NCI-H2171 treated with DMSO at 0.1 percent for 48 hours (cell line): Measurements from ENCODE around the gene SRR.

Source experiments
- DNase-seq: peaks from one replicate; lab custom pipeline; 2025; lab: John Stamatoyannopoulos, UW

Gene SRR

DNA sequence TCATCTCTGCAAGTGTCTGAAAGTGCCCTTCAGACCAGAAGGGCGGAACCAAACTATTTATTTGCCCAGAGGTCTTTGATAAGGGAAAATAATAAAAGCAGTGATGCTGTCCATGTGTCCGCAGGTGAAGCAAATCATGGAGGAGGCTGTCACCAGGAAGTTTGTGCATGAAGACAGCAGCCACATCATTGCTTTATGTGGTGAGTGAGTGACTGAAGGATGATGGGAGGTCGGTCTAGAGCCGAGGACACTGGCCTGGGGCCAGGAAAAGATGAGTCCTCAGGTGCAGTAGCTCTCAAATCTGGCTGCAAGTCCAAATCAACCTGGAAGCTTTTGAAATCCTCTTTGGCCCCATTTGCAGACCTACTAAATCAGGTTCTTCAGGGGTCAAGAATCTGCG lies 39.7 kb downstream of the SRR start:
- DNase-seq: no peak

DNA sequence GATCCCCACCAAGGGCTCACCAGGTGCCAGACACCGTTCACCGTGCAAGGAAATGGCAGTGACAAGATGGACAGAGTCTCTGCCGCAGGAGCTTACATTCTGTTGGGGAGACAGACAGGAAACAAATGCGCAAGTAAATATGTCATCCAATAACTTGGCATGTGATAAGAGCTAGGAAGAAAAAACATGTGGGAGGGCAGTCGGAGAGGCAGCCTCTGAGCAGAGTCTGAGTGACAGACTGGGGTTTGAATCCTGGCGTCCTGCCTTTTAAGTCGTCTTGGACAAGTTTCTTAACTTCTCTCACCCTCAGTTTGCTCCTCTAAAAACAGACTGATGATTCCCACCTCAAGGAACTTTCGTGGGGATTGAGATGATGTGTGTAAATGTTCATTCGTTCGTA lies 40.8 kb downstream of the SRR start:
- DNase-seq: no peak

DNA sequence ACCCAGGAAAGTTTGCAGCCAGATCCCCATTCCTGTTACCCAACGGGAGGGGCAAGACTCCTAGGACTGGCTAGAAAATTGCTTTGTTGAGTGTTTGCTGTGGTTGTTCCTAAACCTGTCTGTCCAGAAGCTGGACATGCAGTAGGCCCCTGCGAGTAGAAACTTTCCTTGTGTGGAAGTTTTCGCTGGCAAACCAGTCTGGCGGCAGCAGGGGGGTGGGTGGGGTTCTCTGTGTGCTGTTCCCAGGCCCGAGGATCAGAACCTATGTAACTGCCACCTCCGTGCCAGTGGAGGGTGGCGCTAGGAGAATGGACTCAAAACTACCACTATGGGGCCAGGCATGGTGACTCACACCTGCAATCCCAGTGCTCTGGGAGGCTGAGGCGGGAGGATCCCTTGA lies 42.7 kb downstream of the SRR start:
- DNase-seq: no peak

DNA sequence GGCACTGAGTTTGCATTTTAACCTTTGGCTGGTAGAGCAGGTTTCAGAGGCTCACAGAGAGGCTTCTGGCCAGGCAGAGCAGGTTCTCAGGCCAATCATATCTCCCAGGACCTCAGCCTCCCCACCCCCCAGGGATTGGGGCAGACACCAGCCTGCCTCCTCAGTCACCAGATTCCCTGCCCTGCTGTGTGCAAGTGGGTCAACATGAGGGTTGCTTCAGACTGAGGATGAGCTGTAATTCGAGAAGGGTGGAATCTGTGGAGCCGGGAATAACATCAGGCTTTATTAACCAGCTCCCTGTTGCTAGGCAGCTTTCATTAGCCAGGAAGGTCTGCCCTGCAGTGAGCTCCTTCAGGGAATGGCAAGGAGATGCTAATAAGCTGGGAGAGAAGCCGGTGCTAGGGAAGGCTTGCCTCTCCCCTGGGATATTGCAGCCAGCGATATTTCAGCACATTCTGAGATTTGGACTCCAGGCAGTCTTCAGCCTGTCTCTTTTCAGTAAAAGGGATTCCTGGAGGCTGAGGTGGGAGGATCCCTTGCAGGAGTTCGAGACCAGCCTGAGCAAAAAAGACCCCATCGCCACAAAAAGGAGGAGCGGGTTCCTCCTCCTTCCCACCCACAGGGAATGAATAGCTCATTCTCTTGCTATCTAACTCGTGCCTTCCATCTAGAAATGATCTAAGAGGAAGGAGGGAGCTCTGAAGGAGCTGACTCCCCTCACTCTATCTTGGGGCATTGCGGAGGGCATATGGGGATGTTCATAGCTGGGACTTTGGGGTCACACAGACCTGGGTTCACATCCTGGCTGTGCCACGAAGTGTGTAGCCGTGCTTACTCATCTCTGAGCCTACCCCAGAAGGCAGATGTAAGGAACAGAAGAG lies 44.3 kb downstream of the SRR start:
- peak; percentile 99 for DNase-seq

DNA sequence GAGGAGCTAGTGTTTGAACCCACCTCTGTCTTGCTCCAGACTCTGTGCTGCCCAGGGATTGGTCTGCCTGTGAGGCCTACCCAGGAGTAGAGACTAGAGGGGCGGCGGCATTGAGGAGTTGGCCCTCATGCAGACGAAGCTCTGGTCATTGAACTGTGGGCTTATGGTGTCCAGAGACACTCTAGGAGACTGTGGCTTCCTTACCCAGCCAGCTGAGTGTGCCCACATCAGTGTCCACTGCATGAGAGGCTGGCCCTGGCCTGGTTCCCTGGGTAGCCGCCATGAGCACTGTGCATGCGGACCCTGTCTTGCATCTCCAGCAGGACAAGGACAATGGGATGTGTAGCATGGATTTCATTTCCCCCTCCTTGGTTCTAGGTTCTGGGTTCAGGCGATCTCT lies 47.5 kb downstream of the SRR start:
- DNase-seq: no peak

DNA sequence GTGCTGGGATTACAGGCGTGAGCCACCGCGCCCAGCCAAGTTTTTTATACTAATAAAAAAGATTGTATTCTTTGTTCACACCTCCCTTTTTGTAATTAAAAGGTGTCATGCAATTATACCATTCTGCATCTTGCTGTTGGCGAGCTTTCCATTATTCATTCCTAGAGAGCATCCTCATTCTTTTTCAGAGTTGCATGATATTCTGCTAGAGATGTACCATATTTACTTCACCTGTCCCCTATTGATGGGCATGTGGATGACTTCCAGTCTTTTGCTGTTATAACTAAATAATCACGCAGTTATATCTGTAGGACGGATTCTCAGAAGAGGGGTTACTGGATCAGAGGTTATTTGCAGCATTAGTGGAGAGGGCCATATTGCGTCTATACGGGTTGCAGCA lies 50.6 kb downstream of the SRR start:
- no peak for DNase-seq

DNA sequence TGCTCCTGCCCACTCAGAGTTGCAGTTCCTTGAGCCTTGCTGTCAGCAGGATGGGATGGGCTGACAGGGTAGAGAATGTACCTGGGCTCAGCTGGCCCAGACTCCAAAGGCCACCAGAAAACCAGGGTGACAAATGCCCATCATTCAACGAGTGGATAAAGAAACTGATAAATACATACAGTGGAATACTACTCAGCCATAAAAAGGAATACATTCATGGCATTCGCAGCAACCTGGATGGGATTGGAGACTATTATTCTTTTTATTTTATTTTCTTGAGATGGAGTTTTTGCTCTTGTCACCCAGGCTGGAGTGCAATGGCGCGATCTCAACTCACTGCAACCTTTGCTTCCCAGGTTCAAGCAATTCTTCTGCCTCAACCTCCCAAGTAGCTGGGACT lies 53.5 kb downstream of the SRR start:
- no peak for DNase-seq

DNA sequence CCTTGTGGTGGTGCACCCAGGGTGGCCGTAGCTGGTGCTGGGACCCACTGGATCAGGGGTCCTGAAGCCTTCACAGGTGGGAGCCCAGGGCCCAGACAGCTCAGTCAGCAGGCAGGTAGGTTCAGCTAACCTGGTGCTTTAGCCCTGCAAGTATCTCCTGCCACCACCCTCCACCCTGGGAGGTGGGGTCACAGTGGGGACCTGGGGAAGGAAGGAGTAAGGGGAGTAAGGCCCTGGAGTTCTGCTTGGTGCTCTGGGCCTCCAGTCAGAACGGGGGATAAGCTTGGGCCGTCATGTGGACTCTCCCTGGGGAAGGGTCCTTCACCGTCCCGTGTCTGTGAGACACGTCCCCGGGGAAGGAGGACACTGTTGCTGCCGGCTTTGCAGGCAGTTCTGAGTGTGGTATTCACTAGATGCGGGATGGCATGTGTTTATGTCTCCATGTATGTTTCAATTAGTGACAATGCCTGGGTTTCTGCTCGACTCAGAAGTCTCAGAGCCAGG lies 54.2 kb downstream of the SRR start:
- DNase-seq: no peak

DNA sequence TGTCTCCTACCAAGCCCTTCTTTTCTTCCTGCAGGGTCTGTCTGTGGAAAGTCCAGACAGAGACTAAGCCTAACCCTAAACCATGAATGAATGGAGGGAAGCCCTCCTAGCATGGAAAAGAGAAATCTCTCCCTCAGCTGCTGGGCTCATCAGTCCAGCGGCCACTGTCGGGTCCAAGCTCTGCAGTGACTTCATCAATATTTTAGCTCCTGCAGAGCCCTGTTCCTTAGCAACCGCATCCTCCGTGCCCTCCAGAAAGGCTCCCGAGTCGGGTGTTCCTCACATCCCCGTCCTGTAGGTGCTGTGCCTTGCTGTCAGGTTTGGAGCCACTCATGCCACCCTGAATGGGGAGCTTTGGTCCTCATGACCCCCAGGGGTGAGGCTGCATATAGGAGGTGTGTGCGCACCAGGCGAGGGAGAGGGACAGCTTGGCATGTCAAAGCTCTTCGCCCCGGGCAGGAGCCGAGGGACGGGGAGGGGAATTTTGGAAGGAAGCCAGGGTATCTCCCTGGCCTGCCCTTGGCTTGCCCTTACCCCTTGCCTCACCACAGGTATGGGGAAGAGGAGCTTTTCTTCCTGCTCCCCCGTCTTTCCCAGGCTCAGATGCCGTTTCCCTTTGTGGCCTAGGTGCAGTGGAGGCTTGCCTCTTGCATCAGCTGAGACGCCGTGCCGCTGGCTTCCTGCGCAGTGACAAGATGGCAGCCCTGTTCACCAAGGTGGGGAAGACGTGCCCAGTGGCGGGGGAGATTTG lies 57.4 kb downstream of the SRR start:
- DNase-seq: no peak

DNA sequence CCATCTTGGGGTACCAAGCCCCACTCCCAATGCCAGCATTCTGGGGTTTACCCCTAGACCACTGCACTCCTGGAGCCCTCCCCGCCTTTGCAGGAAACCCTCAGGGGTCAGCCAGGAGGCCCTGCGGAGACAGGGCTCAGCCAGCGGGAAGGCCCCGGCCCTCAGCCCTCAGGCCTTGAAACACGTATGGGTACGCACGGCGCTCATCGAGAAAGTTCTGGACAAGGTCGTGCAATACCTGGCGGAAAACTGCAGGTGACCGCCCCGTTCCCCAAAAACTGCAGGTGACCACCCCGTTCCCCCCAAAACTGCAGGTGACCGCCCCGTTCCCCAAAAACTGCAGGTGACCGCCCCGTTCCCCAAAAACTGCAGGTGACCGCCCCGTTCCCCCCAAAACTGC lies 58.3 kb downstream of the SRR start:
- no peak for DNase-seq

DNA sequence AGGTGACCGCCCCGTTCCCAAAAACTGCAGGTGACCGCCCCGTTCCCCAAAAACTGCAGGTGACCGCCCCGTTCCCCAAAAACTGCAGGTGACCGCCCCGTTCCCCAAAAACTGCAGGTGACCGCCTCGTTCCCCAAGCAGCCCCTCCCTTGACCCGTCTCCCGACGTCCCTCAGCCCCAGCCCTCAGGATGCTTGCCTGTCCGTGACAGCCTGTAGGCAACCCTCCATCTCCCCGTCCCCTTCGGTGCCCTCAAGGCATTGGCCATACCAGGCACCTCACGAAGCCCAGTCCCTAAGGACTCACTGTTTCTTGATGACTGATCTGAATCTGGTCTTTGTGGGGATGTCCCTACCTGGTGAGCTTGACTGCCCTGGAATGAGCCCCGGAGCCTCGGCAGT lies 58.7 kb downstream of the SRR start:
- no peak for DNase-seq

DNA sequence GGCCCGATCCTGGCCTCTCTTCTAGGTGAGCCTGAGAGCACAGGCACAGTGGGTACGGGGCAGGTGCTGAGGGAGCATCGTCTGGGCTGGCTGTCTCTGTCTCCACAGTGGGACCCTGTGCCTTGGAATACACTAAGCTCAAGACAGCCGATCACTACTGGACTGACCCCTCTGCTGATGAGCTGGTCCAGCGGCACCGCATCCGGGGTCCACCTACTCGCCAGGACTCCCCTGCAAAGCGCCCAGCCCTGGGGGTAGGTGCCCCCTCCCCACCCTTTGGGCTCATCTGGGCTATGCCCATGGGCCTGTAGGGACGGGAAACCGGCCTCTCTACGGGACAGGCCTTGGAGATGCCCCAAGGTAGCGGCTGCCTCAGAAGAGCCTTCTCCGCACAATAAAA lies 59.1 kb downstream of the SRR start:
- no peak for DNase-seq

DNA sequence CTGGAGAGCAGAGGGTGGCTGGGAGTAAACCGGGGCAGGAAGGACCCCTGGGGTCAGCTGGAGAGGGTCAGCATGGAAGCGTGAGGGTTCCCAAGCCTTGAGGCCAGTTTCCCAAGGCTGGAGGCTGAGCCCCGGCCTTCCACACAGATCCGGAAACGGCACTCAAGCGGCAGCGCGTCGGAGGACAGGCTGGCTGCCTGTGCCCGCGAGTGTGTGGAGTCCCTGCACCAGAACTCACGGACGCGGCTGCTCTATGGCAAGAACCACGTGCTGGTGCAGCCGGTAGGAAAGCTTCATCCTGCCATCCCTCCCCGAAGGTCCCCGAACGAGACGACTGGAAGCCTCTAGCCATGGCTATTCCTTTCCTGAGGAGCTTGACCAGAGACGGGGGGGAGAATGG lies 59.6 kb downstream of the SRR start:
- DNase-seq: no peak

DNA sequence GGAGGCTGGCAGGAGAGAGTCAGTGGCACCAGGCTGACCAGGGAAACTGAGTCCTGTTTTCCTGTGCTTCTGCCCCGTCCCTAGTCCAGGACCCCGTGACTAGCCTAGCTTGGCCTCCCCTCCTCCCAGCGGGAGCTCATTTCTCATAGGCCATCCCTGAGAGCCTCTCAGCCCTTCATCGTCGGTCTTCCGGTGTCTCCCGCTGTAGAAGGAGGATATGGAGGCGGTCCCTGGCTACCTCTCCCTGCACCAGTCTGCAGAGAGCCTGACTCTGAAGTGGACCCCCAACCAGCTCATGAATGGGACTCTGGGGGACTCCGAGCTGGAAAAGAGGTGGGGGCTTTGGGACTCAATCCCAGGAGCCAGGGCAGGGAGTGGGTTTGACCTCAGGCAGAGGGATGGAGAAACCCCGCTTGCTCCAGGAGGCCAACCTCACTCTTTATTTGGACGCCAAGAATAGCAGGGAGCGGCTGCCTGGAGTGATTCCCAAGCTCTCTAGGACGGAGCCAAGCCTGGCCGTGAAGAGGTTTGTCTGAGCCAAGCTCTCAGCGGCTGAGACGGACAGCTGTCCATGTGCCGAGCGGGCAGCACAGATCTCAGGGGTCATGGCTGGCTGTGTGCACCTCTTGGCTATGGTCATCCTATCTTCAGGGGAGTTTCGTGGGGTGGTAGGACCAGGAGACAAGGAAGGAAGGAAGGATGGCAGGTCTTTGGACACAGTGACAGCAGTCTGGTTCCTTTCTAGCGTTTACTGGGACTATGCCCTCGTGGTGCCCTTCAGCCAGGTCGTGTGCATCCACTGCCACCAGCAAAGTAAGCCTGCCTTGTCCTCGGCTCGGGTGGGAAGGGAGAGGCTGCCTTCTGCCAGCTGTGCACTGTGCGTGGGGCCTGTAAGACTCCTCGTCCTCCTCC lies 60.4 kb downstream of the SRR start:
- no peak for DNase-seq

DNA sequence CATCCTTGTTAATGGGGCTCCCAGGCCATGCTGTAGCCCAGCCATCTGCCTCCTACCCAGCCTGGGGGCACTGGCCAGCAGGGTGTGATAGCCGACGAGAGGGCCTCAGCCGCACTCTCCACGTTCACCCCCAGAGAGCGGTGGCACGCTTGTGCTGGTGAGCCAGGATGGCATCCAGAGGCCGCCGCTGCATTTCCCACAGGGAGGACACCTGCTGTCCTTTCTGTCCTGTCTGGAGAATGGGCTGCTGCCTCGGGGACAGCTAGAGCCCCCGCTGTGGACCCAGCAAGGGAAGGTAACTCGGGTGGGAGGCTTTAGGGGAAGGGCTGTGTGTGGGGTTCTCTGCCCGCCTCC lies 61.0 kb downstream of the SRR start:
- no peak for DNase-seq

DNA sequence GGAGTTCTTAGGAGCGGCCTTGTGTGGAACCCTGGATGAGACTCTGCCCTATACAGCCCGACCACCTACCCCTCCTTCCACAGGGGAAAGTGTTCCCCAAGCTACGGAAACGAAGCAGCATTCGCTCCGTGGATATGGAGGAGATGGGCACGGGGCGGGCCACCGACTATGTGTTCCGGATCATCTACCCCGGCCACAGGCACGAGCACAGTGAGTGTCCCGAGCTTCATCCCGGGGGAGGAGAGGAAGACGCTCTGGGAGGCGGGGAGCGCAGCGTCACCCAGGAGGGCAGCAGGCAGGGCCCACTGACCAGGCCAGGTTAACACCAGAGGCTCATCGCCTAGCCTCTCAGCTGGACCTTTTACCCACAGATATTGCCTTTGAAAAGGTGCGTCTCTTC lies 61.4 kb downstream of the SRR start:
- no peak for DNase-seq

DNA sequence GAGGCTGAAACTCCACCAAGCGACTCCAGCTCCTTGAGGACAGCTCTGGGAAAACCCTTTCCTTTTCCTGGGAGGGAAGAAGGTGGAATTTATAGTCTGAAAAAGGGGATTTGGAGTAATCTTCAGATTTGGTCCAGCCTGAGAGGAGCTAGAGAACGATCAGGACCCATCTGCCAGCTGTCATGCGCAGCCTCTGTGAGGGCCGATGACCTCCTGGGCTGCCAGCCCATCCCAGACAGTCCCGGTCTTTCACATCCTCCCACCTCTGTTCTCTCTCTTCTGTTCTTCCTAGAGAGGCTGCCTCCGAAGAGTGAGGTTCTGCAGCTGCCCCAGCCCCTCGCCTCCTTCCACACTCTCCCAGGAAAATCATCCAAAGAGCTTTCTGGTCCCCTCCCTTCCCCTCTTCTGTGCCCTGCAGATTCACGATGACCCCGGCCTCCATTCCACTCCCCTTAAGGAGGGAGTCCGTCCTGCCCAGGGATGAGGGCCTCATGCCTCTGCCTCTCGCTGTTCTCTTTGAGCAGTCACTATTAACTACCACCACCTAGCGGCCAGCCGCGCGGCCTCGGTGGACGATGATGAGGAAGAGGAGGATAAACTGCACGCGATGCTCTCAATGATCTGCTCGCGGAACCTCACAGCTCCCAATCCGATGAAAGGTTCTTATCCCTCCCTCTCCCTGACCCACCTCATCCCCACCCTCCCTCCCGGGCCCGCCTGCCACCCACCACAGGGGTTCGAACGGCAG lies 63.2 kb downstream of the SRR start:
- DNase-seq: no peak

DNA sequence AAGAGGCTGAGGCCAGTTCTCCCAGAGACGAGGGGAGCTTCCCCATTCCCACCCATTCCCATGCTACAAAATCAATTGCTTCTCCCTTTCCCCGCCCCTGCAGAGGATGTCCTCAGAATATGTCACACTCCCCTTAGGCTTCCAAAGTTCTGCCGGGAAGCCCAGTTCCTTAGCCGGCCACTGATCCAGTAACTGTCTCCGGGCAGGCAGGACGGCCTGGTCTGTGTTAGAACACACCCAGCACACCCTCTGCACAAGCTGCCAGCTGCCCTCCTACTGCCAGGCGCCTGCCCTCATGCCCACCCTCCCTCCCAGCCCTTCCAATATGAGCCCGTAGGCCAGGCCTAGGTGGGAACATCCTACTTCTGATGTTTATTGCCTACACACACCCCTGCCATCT lies 64.6 kb downstream of the SRR start:
- peak; percentile 39 for DNase-seq

DNA sequence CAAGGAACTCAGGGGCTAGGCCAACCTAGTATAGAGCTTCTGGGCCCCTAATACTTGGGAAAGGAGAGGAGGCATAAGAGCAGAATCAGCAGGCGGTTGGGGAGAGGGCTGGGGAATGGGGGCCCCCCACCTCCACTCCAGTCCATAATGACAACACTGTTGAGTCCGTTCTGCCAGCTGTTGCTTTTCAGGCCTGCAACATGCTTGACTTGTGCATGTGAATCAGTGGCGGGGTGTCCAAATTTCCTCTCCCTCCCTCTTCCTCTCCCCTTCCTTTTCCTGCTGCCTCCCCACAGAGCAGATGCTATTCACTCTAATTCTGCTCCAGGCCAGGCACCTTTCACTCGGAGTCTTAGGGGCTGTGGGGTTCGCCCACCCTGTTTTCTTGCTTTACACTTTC lies 65.3 kb downstream of the SRR start:
- DNase-seq: no peak

DNA sequence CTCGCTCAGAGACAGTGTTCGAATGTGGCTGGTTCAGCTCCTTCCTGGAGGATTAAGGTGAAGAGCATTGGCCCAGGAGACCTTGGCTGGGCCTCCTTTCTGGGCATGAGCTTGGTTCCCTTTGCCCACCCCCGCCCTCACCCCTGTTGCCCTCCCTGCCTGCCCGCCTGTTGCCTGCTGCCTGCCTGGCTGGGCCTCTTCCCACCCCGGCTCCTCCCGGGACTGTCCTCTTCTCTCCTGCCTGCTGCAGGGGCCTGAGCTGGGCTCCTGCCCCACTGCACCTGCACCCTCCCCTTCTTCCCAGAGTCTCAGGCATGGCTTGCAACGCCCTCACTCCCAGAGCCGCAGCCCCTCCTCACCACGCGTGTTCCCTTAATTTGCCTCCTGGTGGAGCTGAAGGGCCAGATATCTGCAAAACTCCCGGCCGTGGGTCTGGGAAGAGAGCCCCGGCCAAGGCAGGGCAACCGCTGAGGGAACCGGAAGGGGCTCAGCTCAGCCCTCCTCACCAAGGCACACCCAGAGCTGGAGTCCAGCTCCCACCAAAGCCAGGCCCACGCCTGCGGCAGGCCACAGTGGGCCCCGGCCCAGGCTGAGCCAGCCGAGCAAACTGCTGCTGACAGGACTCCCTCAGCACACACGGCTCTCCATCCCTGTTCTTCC lies 65.9 kb downstream of the SRR start:
- no peak for DNase-seq

DNA sequence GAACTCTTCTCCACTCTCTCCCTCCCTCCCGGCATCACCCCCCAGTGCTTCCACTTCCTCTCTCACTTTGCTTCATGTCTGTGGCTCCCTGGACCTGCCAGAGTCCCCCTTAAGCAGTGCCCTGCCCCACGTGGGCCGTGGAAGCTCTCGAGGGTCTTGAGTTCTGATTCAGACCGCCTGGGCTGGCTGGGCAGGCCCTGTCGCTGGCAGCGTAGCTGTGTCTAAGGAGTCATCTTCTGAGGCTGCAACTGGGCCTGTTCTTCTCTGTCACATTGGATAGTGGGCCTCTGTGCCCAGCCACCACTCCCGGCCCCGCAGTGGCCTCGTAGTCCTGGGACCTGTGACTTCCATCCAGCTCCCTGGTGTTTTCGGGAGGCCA lies 66.5 kb downstream of the SRR start:
- no peak for DNase-seq
